GM15510 (cell line): ENCODE measurements around the gene RNASEH1.

Experiments
- POLR2A ChIP-seq: IDR thresholded peaks from 3 replicates; pipeline ENCODE4 v1.6.1; 2011; ENCODE audit warnings: borderline replicate concordance; ENCODE audit not compliant: insufficient read length; ENCODE audit errors: extremely low read depth

The RNASEH1 gene

GRCh38 chr2:3558205-3559014 lies at the start of gene RNASEH1:
Gene RNASEH1 (minus strand): TSS chr2:3558333. CDS start chr2:3558260, 73 bp downstream.
- peak; percentile 88 for TF ChIP-seq POLR2A

DNA sequence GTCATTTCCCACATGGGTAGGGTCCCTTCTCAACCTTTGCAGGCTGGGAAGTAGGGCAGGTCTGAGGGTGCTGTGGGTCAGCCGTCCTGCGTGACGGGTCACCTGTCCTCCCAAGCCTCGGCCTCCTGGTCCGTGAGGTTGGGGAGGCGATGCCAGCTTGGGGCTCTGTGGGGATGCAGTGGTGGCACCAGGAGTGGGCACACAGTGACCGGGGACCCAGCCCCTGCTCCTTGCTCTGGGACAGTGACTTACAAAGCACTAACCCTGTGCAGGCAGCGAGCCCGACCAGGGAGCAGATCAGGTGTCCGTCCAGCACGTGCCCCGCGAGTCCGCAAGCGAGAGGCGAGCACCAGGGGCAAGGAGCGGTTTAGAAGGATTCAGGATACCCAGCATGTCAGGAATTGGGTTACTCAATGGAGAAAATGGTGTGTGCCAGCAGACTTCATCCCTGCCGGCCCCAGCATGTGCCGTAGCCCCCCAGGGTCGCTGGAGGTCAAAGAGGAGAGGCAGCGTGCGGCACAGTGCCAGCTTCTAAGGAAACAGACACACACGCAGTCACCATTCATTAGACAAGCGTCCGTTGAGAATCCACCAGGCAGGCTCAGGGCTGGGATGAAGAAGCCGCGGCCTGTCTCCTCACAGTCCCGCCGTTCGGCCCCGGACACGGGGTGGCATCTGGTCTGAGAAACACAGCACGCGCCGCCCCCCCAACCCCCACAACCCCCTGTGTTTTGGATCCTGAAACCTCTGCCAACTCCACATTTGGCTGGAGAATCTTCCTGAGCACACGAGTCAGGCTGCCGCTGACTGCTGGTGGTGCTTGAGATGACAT lies 48.5 kb upstream of the RNASEH1 start:
- no peak for TF ChIP-seq POLR2A

- no peak for TF ChIP-seq POLR2A
Measured at GRCh38 chr2:3606028-3606369, 47.9 kb upstream of the RNASEH1 start.

DNA sequence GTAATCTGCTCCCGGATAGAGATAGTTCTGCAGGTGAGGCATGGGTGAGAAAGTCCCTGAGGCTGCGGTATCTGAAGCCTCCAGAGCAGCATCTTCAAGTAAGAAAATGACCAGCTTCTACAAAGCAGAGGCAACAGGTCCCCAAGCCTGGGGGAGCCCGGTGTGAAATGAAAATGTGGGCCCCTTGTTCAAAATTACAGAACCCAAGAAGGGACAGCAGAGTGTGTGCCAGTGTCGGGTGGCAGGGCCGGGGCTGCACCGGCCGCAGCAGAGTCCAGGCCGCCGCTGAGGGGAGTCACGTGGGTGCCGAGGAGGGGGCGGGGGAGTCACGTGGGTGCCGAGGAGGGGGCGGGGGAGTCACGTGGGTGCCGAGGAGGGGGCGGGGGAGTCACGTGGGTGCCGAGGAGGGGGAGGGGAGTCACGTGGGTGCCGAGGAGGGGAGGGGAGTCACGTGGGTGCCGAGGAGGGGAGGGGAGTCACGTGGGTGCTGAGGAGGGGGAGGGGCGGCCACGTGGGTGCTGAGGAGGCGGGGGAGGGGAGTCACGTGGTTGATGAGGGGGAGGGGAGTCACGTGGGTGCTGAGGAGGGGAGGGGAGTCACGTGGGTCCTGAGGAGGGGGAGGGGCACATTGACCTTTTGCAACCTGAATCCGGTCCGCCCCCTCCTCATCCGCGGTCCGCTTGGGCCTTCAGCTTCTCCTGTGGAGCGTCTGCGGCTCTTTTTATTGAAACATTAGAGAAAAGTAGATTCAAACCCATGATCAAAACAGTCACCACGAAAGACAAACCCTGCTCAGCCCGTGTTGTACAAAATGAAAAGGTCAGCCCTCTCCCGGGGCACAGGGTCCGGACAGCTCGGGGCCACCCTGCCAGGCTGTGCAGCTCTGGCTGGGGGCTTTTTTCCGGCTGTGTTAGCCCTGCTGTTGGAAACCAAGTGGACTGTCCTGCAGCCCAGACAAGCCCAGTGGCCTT lies 47.1 kb upstream of the RNASEH1 start:
- TF ChIP-seq POLR2A = no peak

DNA sequence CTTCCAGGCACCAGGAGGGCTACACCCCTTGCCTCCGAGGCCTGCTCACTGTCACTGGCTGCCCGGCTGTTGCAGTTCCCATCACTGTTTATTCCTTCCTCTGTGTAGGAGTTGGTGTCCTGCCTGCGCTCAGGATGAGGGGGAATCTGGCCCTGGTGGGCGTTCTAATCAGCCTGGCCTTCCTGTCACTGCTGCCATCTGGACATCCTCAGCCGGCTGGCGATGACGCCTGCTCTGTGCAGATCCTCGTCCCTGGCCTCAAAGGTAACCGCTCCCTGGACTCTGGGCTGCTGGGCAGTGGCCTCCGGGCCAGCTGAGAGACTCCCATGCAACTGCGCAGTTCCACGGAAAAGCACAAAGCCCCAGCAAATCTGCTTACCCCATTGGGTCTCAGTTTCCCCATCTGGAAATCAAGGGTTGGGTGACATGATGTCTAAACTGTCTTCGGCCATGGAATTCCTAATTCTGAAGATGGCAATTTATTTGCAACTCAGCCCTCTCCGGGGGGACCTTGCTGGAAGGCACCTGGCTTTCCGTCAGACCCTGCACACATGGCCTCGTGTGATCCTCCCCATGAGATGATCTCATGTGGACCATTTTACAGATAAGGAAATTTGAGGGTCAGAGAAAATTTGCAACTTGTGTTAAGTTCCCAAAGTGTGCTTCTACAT lies 46.2 kb upstream of the RNASEH1 start:
- TF ChIP-seq POLR2A = no peak

DNA sequence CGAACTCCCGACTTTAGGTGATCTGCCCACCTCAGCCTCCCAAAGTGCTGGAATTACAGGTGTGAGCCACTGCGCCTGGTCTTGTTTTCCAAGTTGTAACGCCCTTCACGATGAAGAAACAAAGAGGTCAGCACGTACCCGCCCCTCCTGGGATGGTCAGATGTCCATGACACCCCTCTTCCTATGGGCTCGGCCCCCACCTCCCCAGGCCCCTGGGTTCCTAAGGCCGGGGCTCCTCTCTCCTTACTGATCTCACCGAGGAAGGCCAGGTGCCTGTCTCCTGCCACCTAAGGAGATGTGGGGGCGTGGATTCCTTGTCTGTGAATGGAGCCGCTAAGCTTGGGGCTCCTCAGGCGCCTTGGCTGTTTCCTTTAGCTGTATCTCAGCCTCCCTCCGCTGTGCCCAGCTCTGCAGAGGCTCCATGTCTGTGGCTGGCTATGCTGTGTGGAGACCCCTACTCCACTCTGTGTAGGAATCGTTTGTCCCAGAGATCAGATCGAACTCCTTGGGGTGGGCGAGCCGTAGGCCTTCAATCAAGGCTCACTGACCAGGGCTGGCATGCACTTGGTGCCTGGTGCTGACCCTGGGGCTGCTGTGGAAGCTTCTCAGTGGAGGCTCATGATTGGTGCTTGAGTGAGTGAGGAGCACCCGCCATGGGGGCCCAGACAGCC lies 45.5 kb upstream of the RNASEH1 start:
- no peak for TF ChIP-seq POLR2A

- TF ChIP-seq POLR2A = no peak
Measured at GRCh38 chr2:3602553-3603339, 44.6 kb upstream of the RNASEH1 start.

- TF ChIP-seq POLR2A = no peak
Measured at GRCh38 chr2:3601561-3602271, 43.6 kb upstream of the RNASEH1 start.

DNA sequence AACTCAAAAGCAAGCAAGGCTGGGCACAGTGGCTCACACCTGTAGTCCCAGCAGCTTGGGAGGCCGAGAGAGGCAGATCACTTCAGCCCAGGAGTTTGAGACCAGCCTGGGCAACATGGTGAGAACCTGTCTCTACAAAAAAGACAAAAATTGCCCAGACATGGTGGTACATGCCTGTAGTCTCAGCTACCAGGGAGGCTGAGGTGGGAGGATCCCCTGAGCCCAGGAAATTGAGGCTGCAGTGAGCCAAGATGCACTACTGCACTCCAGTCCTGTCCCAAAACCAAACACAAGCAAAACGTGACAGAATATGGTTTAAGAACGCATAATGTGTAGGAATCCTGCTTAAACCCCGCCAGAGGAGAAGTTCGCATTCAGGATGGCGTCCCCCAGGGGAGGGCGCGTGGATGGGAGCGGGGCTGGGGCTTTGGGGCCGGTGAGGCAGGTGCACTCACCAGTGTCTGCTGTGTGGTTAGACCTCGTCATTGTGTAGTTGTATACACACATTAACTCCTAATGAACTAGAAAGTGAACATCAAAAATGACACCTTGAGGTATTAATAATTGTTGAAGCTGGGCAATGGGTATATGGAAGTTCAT lies 42.2 kb upstream of the RNASEH1 start:
- TF ChIP-seq POLR2A = no peak

DNA sequence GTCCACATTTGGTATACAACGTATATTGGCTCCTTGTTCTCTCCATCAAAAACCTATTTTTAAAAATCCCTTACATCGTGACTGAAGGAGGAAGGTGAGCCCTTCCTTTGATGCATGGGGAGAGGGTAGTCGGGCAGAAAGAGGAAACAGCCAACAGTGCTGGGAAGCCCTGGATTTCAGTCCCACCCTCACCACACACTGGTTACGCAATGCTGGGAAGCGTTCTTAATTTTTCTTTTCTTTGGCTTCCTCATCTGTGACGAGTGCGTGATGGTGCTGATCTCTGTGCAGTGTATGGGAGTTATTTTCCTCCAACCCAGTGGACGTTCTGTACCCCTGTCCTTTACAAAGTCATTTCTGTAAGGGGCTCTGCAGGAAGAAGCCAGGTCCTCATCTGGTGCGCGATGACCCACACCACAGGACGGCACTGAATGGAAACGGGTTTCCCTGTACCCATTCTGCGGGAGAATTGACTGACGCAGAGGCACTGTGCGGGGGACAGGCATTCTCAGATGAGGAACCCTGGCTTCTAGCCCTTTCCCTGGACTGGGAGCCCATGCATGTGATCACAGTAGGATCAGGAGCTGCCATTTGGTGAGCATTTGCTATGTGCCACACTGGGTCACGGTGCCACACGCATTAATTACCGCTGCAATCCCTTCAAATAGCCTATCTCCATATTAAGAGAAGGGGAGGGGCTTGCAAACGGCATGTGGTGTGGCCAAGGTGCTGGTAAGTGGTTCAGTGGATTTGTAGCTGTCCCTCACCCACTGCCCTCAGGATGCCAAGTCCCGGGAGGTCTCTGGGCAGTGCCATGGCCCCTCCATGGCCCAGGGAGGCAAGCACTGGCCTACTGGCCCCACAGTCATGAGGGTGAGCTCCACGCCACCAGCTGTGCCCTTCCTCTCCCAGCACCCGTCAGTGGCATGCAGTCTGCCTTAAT lies 41.0 kb upstream of the RNASEH1 start:
- TF ChIP-seq POLR2A = no peak
